ENCODE measurements around the gene RNASEH2A.
"Not testable (repeated sequence)": the region's sequence is repeated elsewhere in the genome, so short reads cannot be mapped to it uniquely, and the experiment has no call there.

RNASEH2A gene

DNA sequence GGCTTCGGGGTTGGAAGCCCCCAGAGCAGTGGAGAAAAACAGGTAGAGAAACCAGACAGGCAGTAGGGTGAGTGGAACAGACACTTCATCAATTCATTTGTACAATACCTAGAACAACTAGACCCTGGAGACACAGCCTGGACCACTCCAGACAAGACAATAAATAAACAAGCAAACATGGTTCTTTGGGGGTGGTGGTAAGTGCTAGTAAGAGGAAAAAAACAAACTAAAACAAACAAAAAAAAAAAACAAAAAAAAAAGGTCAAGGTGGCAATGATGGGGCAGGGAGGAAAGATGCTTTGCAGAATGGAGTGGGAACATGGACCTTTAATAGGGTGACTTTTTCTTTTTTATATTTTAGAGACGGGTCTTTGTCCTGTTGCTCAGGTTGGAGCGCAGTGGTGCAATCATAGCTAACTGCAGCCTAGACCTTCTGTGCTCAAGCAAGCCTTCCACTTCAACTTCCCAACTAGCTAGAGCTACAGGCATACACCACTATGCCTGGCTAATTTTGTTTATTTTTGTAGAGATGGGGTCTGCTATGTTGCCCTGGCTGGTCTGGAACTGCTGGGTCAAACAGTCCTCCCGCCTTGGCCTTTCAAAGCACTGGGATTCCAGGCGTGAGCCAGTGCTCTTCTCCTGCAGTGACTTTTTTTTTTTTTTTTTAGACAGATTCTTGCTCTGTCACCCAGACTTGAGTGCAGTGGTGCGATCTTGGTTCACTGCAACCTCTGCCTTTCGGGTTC lies 12.0 kb upstream of the RNASEH2A start:
- no peak for DNase-seq (ENCODE audit: low spot score)

DNA sequence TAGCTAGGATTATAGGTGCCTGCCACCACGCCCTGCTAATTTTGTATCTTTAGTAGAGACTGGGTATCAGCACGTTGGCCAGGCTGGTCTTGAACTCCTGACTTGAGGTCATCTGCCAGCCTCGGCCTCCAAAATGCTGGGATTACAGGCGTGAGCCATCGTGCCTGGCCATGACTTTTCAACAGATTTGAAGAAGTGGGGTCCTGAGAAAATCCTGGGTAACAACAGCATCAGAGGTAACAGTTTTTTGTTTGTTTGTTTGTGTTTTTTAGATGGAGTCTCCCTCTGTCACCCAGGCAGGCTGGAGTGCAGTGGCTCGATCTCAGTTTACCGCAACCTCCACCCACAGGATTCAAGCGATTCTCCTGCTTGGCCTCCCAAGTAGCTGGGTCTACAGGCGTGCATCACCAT lies 11.4 kb upstream of the RNASEH2A start:
- no peak for DNase-seq (ENCODE audit: low spot score)

DNA sequence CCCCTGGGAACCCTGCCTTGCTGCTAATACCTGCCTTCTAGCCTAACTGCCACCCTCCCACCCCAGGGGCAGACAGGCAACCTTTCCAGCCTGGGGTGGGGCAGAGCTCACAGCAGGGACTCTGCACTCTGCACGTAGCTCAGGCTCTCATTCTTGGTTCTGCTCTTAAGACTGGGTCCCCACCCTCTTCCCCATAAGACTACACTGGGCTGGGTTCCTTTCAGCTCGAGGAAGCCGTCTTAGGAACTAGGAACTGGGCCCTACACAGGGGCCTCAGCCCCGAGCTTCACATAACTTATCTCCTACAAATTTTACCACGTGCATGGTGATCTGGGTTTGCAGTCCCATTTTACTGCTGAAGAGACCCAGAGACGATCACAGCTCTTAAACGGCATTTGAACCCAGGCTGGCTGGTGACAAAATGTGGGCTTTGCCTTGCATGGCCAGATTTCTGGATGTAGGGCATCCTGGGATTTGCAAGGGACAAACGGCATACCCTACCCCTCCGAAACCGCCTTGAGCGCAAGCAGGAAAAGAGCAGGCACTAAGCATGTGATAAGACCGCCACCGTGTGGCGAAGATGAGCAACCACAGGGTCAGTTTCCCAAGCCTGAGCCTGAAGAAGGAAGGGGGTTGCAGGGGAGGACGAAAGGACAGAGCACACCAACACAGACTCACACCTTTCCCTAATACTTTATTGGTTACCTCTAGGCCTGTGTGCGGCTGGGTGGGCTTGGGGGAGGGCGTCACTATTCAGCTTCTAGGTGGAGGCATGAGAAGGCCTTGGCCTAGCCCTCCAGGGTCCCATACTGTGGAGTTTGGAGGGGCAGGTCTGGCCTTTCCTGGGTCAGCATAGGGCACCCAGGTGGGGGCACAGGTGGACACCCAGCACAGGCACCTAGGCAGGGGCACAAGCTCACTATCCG lies 10.0 kb upstream of the RNASEH2A start:
- DNase-seq (ENCODE audit: low spot score): peak; percentile 89

DNA sequence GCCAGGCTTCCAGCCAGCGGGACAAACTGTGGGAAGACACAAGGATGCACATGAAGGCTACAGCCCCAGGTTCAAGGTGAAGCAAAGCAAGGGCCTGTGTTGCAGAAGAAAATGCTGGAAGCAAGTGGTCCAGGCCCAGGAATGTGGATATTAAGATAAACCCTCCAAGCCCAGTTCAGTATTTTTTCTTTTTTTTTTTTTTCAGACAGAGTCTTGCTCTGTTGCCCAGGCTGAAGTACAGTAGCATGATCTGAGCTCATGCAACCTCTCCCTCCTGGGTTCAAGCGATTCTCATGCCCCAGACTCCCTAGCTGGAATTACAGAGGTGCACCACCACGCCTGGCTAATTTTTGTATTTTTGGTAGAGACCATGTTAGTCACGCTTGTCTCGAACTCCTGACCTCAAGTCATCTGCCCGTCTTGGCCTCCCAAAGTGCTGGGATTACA lies 9.2 kb upstream of the RNASEH2A start:
- no peak for DNase-seq (ENCODE audit: low spot score)

DNA sequence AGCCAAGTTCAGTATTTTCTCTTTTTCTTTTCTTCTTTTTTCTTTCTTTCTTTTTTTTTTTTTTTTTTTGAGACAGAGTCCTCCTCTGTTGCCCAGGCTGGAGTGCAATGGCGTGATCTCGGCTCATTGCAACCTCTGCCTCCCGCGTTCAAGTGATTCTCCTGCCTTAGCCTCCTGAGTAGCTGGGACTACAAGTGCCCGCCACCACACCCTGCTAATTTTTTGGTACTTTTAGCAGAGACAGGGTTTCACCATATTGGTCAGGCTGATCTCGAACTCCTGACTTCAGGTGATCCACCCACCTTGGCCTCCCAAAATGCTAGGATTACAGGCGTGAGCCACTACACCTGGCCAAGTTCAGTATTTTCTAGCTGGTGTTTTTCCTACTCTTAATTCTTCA lies 8.8 kb upstream of the RNASEH2A start:
- not testable (repeated sequence) for DNase-seq (ENCODE audit: low spot score)

DNA sequence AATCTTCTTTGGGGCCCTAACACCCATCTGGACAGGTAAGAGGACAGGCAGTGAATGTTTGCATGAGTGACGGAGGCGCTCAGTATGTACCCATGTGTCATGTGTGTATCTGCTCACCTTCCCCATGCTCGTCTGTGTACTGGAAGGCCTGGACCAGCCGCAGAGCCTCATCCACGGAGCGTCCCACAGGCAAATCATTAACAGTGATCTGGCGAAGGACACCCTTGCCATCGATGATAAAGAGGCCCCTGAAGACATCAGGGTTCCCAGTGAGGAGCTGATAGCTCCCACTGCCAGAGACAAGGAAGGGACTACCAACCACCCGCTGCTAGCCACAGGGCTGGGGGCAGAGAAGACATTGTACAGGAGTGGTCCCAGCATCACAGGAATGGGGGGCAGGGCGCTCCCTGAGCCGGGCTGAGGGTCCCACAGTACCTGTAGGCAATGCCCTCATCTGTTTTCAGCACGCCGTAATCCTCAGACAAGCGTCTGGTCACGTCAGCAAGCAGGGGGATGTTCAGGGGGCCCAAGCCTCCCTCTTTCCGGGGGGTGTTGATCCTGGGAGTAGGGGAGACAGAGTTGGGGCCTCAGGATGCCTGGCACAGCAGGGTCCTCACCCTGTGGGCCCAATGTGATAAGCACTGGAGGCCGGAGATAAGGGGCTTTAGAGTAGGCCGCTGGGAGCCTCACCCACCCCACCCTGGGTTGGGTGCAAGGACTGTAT lies 6.5 kb upstream of the RNASEH2A start:
- DNase-seq (ENCODE audit: low spot score): no peak

DNA sequence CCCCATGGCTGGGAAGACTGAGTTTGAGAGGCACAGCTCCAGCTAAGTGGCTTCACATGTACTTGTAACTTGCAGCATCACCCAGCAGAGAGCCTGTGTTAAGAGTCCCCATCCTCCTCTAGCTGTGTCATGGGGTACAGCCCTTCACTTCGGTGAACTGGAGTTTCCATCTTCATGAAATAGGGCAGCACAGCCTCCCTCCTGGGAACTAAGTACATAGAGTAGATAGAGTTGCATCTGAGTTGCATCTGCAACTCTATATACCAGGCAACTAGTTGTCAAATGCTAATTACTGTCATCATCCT lies 6.0 kb upstream of the RNASEH2A start:
- no peak for DNase-seq (ENCODE audit: low spot score)

DNA sequence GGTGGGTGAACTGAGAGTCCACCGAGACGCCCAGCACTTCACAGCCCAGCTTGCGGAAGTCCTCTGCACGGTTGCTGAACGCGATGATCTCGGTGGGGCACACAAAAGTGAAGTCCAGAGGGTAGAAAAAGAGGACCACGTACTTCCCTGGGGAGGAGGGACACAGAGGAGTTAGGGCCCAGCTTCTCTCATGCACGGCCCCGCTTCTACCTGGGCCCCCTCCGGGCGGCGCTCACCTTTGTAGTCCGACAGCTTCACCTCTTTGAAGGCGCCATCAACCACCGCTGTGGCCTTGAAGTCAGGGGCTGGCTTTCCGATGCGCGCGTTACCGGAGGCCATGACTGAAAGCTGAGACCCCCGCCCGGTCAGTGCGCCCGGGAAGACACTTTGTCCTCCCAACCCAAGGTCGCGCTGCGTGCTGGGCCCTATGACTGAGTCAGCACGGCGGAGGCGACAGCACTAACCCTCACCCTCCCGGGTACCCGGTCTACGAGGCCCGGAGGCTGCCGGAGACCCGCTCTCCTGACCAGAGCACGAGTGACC lies 5.4 kb upstream of the RNASEH2A start:
- no peak for DNase-seq (ENCODE audit: low spot score)

DNA sequence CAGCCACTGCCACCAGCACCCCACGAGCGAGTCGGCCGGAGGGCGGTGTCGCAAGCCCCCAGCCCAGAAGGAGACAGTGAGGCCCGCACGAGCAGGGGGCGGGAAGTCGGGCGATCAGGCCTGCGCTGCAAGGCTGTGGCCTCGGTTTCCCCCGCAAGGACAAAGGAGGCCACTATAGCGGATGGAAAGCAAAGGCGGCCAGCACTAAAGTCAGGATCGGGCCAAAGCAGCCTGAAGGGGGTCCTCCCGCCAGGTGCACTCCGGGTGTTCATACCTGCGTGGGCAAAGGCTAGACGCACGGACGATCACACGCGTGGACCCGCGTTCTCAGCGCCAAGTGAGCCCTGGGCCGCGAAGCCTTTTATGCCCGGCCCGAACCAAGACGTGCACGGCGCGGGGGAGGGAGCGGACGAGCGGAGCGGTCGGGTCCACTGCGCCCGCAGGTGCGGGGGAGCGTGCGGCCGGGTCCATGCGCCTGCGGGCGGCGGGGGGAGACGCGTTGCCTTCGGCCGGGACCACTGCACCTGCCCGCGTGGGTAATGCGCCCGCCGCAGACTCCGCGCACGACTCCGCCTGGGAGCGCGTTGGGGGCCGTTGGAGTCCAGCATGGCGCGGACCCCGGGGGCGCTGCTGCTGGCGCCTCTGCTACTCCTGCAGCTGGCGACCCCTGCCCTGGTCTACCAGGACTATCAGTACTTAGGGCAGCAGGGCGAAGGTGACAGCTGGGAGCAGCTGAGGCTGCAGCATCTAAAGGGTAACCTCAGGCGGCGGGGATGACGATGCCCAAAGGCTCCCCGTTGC lies 4.7 kb upstream of the RNASEH2A start, which contains the start of the genes PRDX2 and THSD8:
PRDX2 (minus strand) TSS at position 335 of the 801 bp plus-strand sequence. CDS start 539 bp downstream, outside the sequence.
THSD8 (plus strand) TSS at position 604 of the 801 bp plus-strand sequence; CDS start at position 607, 3 bp downstream.
- peak; percentile 73 for DNase-seq (ENCODE audit: low spot score)

DNA sequence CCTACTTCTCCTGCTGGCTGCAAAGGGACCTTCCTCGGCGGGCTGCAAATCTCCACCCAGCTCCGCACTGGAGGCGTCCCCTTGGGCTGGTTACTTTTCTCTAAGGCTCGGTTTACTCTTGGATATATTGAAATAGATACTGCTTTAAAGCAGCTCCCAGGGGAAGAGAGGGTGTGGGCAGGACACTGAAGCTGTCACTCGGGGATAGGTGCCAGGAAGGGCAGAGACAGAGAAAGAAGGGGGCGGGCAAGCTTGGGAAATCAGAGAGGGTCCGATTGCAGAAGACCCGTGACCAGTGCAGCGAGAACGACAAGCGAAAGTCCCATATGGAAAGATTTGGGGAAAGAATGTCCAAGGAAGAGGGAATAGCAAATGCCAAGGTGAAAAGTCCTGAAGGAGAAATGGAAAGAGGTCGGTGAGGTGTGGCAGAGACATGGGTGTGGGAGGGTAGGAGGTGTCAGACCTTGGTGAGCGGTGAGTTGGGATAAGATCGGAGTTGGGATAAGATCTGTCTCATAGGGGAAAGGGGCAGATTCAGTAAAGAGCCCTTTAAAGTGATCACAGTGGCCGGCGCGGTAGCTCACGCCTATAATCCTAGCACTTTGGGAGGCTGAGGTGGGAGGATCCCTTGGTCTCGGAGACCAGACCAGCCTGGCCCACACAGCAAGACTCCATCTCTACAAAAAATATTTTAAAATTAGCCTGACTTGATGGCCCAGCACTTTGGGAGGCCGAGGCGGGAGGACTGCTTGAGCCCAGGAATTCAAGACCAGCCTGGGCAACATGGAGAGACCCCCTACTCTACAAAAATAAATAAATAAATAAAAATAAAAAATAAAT lies 3.9 kb upstream of the RNASEH2A start:
- DNase-seq (ENCODE audit: low spot score): no peak

DNA sequence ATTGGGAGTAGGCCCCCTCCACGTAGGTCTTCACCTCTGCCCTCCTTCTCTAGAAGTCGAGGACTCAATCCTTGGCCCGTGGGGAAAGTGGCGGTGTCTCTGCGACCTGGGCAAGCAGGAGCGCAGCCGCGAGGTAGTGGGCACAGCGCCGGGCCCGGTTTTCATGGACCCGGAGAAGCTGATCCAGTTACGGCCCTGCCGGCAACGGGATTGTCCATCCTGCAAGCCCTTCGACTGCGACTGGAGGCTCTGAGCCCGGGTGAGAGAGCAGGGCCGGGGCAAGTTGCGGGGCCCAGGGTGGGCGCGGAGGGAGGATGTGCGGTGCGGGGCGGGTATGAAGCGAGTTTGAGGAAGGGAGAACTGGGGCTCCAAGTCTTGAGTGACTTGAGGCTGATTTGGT lies 2.3 kb upstream of the RNASEH2A start:
- no peak for DNase-seq (ENCODE audit: low spot score)

DNA sequence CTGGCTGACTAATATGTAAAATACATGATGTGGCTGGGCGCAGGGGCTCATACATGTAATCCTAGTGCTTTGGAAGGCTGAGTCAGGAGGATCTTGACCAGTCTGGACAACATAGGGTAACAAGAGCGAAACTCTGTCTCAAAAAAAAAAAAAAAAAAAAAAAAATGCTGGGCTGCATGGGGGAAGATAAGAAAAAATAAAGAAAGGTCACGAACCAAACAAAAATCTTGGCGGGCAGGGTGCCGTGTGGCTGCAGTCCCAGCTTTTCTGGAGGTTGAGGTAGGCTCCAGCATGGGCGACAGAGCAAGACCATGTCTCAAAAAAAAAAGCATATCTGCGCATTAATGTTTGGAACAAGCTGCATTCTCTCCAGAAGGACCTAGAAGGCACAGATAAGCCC lies 8.7 kb downstream of the RNASEH2A start:
- no peak for DNase-seq (ENCODE audit: low spot score)

DNA sequence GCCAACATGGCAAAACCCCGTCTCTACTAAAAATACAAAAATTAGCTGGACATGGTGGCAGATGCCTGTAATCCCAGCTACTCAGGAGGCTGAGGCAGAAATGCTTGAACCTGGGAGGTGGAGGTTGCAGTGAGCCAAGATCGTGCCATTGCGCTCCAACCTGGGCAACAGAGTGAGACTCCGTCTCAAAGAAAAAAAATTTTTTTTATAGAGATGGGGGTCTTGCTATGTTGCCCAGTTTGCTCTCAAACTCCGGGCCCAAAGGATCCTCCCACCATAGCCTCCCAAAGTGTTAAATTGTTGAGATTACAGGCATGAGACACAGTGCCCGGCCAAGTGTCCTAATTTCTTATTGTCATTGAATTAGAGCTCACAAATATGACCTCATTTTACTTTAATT lies 10.8 kb downstream of the RNASEH2A start:
- not testable (repeated sequence) for DNase-seq (ENCODE audit: low spot score)

DNA sequence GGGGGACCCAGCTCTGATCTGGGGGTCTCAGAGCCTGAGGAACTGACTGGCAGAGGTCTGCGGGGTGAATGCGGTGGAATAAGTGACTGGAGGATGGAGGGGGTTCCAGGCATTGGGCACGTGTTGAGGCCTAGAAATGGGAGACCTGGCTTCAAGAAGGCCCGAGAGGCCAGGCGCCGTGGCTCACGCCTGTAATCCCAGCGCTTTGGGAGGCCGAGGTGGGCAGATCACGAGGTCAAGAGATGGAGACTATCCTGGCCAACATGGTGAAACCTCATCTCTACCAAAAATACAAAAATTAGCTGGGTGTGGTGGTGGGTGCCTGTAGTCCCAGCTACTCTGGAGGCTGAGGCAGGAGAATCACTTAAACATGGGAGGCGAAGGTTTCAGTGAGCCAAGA lies 11.4 kb downstream of the RNASEH2A start:
- DNase-seq (ENCODE audit: low spot score): not testable (repeated sequence)

DNA sequence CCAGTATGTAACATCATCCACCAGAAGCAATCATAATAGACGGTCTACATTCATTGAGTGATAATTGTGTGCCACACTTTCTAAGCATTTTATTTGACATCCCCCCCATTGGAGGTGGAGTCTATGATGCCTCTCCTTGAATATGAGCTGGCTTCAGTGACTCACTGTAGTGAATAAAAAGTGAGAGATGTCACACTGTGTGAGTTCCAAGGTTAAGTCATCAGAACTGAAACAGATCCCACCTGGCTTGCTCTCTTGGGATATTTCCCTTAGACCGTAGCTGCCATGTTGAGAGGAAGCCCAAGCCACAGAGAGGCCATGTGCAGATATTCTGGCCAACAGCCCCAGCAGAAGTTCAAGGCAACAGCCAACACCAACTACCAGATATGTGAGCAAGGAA lies 15.4 kb downstream of the RNASEH2A start:
- peak; percentile 28 for DNase-seq (ENCODE audit: low spot score)

DNA sequence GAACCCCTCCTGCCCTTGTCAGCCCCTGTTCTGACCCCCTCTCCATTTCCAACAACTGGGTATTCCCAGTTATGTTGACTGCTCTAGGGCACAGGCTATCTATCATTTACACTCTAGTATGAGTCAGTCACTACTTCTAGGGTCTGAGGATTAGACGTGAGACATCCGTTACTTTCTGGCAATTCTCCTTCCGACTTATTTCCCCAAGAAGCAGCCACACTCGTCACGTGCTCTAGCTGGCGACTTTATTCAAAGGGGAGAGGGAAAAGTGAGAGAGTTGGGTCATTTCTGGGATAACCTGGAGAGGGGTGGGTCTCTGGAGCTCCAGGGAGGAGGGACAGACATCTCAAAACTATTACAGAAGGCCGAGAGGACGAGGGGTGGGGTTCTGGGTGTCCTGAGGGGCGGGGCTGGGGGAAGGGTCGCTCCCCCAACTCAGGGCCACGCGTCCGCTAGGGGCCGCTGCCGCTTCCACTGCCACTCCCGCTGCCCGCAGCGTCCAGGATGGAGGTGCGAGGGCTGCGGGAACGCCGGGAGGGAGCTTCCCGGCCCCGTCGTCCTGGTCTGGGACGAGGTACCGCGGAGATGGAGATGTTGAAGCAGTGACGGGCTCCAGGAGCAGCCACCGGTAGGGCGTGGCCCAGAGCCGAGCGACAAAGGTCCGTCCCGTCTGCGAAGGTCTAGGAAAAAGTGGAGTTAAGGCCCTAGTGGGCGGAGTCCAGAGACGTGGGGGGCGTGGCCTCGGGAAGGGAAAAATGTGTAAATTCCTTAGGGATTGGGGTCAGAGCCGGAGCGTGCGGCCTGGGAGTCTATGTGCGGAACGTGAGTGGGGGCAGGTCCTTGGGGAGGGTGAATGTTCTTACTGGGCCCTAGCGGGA lies 19.1 kb downstream of the RNASEH2A start:
- no peak for DNase-seq (ENCODE audit: low spot score)

DNA sequence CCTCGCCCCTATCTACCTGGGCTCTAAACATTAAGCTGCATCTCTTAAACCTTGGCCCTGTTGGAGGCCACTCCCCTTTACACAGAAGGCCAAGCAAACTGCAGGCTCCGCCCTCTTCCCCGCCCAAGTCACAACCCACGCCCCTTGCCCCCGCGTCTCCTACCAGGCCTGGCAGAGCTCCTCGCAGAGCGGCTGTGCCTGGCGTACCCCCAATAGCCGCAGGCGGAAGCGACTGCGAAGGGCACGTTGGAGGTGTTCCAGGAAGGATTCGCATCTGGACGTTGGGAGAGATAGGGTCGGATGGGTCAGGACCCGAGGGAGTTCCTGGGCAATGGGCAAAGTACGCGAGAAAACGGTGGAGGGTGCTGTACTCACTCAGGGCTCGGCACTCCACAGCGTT lies 22.1 kb downstream of the RNASEH2A start:
- DNase-seq (ENCODE audit: low spot score): peak; percentile 76

DNA sequence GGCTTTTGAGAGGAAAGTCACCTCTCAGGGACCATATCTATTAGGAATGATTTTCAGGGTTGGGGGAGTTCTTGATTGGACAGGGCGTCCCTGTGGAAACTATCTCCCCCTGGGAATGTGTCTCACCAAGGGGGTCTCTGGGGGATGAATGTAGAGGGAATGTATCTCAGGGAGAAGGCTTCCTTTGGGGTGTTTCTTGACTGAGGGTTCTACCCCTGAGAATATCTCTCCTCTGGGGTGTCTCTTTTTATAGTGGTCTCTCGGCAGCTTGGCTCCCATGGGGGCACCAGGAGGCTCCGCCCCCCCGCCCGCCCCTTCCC lies 27.0 kb downstream of the RNASEH2A start:
- no peak for DNase-seq (ENCODE audit: low spot score)

Data from NAMALWA (cell line).